Prostate gland (tissue), 2 donors: ENCODE data around the gene C1orf210. TPM values are rescaled to one million over a fixed set of nuclear protein-coding genes. Genes with fewer than 3 reads are reported as not detected.

ENCODE experiments used
- DNase-seq: peaks from one replicate; pipeline ENCODE4 v3.0.0-alpha.2; 2019; ENCODE audit warnings: low spot score
- H3K27ac ChIP-seq, 2 donors: fragments of 200-600 bp; sonication (generic); 2 replicates each; pipeline ENCODE4 v1.5.1; 2017 to 2019
- H3K27me3 ChIP-seq: fragments of 200-600 bp; sonication (generic); replicated peaks from 2 replicates; pipeline ENCODE4 v1.5.1; 2019; ENCODE audit not compliant: insufficient read depth
- H3K36me3 ChIP-seq, 2 donors: fragments of 200-600 bp; sonication (generic); 1 replicate in 1 of 2; 2 replicates in 1 of 2; pipeline versions ENCODE4 v1.5.1 to v1.8.1; 2017 to 2019
- H3K4me1 ChIP-seq: fragments of 200-600 bp; sonication (generic); replicated peaks from 2 replicates; pipeline ENCODE4 v1.5.1; 2019
- H3K4me3 ChIP-seq, 2 donors: fragments of 200-600 bp; sonication (generic); 2 replicates each; pipeline ENCODE4 v1.5.1; 2017 to 2019
- H3K9me3 ChIP-seq: fragments of 200-600 bp; sonication (generic); 2 replicates; pipeline ENCODE4 v1.5.1; 2017
- CTCF ChIP-seq, 4 experiments: fragments of 200-600 bp in 2 of 4; fragments of 450-650 bp in 2 of 4; sonication (generic) in 2 of 4; IDR thresholded peaks; 1 replicate in 3 of 4; 2 replicates in 1 of 4; pipeline ENCODE4 v1.5.1; 2016 to 2019; ENCODE audit warnings: antibody characterized with exemption in 4 of 4, mild to moderate bottlenecking in 2 of 4, moderate library complexity in 2 of 4
- POLR2A ChIP-seq: fragments of 450-650 bp; IDR thresholded peaks from one replicate; pipeline ENCODE4 v1.6.1; 2016; ENCODE audit warnings: antibody characterized with exemption, mild to moderate bottlenecking
- POLR2AphosphoS5 ChIP-seq: sonication (generic); formaldehyde crosslinking; IDR thresholded peaks from one replicate; pipeline ENCODE4 v1.6.1; 2017; ENCODE audit warnings: antibody characterized with exemption
- WGBS: methylation state at CpG from one replicate; pipeline ENCODE4 v1.1.5; 2018; 5-methylcytosine and 5-hydroxymethylcytosine counted together
- intact Hi-C: fragments of 100-400 bp; cut with DNase I; formaldehyde crosslinking; loops from one replicate; pipeline ENCODE4 v1.14.2; 2022
- total RNA-seq, 2 donors: library from RNA; depleted of rRNA; stranded (reverse); fragments of >200 nt; gene quantifications; one replicate each; pipeline ENCODE4 v1.1.0, GENCODE V29; 2016

Gene C1orf210
- total RNA-seq, 2 donors from 2014 or later: 5.5 to 21.7 TPM

GRCh38 chr1:43284546-43285110 lies 753 bp downstream of the C1orf210 start:
- Histone ChIP-seq H3K4me1 (no peaks in the 10 kb centered on the region), H3K27ac (peak overlapping the region; percentile 37 to 53), H3K4me3 (peak overlapping the region; percentile 35 to 46), H3K27me3 (no peaks in the 10 kb centered on the region), H3K9me3 (no peaks in the 10 kb centered on the region), H3K36me3 (no peaks in the 10 kb centered on the region)
- WGBS: 45% methylated on average over 12 of the region's 12 CpGs
- DNase-seq: no peak
- intact Hi-C loops: no loop called here
- TF ChIP-seq CTCF (IDR thresholded peaks at IDR 0.05) (no peak), POLR2A (no peak), POLR2AphosphoS5 (no peak)

- TF ChIP-seq CTCF (IDR thresholded peaks at IDR 0.05) (no peak), POLR2AphosphoS5 (no peak), POLR2A (no peak)
- no peak overlapping the region for H3K27ac ChIP-seq
- H3K4me3 ChIP-seq: no peak overlapping the region
- H3K27me3 ChIP-seq: no peaks in the 10 kb centered on the region
- intact Hi-C loops: no loop called here
- H3K9me3 ChIP-seq: no peaks in the 10 kb centered on the region
- H3K4me1 ChIP-seq: no peaks in the 10 kb centered on the region
- WGBS: 95% methylated on average over 3 of the region's 3 CpGs
- no peak for DNase-seq
- no peaks in the 10 kb centered on the region for H3K36me3 ChIP-seq
These were observed 1.3 kb downstream of the C1orf210 start for GRCh38 chr1:43284065-43284464.

- TF ChIP-seq POLR2AphosphoS5: no peak
- no peak for TF ChIP-seq CTCF (IDR thresholded peaks at IDR 0.05)
- no peak for TF ChIP-seq POLR2A
- H3K4me3 ChIP-seq: no peak overlapping the region
- H3K27ac ChIP-seq: no peak overlapping the region
- intact Hi-C loops: no loop called here
- WGBS: 86% methylated on average over 15 of the region's 15 CpGs
- H3K36me3 ChIP-seq: no peaks in the 10 kb centered on the region
- DNase-seq: no peak
- no peaks in the 10 kb centered on the region for H3K9me3 ChIP-seq
- H3K4me1 ChIP-seq: no peaks in the 10 kb centered on the region
- H3K27me3 ChIP-seq: no peaks in the 10 kb centered on the region
These were observed 2.9 kb downstream of the C1orf210 start for GRCh38 chr1:43282220-43283195.

- Histone ChIP-seq H3K36me3 (no peaks in the 10 kb centered on the region), H3K4me3 (no peak overlapping the region), H3K9me3 (no peaks in the 10 kb centered on the region), H3K27ac (no peak overlapping the region), H3K4me1 (no peaks in the 10 kb centered on the region), H3K27me3 (no peaks in the 10 kb centered on the region)
- TF ChIP-seq POLR2A: no peak
- no peak for TF ChIP-seq POLR2AphosphoS5
- TF ChIP-seq CTCF (IDR thresholded peaks at IDR 0.05): no peak
- WGBS: 66% methylated on average over 2 of the region's 2 CpGs
- intact Hi-C loops: no loop called here
- no peak for DNase-seq
These were observed 4.7 kb downstream of the C1orf210 start for GRCh38 chr1:43280692-43281091.
